ENCODE measurements around the gene MACROD1. TPM values are rescaled to one million over a fixed set of nuclear protein-coding genes. Genes with fewer than 3 reads are reported as not detected.
A peak's percentile ranks its signal among the peaks of the same experiment; 100 is the strongest.

Gene MACROD1
- total RNA-seq, 1 donor = 17.7 TPM

- Histone ChIP-seq H3K4me2 (ENCODE audit: insufficient read depth, low read length) (no peak overlapping the region), H3K4me3 (ENCODE audit: insufficient read depth, low read length) (no peak overlapping the region), H3K79me2 (ENCODE audit: insufficient read depth, low read length) (no peaks in the 10 kb centered on the region), H3K4me1 (ENCODE audit: insufficient read depth, low read length) (peaks cover 28% of the 10 kb centered on the region), H3K27me3 (ENCODE audit: insufficient read depth, low read length) (no peaks in the 10 kb centered on the region), H2AFZ (ENCODE audit: low read length) (no peak overlapping the region), H4K20me1 (ENCODE audit: insufficient read depth, low read length) (no peaks in the 10 kb centered on the region), H3K9me3 (ENCODE audit: low read depth, low read length) (no peaks in the 10 kb centered on the region), H3K27ac (ENCODE audit: low read depth, low read length) (peak overlapping the region; percentile 77), H3K36me3 (ENCODE audit: insufficient read depth, low read length) (no peaks in the 10 kb centered on the region)
- DNase-seq (ENCODE audit: insufficient read length, low spot score, missing footprints) = no peak
- TF ChIP-seq CTCF (IDR thresholded peaks at IDR 0.05; ENCODE audit: extremely low read depth, low read depth, low read length) = no peak
Measured at GRCh38 chr11:64093233-64094039, 72.5 kb downstream of the MACROD1 start.

- H3K4me3 ChIP-seq (ENCODE audit: insufficient read depth, low read length) = no peak overlapping the region
- TF ChIP-seq CTCF (IDR thresholded peaks at IDR 0.05; ENCODE audit: extremely low read depth, low read depth, low read length) = no peak
- H3K9me3 ChIP-seq (ENCODE audit: low read depth, low read length) = no peaks in the 10 kb centered on the region
- DNase-seq (ENCODE audit: insufficient read length, low spot score, missing footprints) = no peak
- no peak overlapping the region for H3K27ac ChIP-seq (ENCODE audit: low read depth, low read length)
- H3K79me2 ChIP-seq (ENCODE audit: insufficient read depth, low read length) = no peaks in the 10 kb centered on the region
- no peak overlapping the region for H3K4me2 ChIP-seq (ENCODE audit: insufficient read depth, low read length)
- no peaks in the 10 kb centered on the region for H3K27me3 ChIP-seq (ENCODE audit: insufficient read depth, low read length)
- peaks cover 28% of the 10 kb centered on the region for H3K4me1 ChIP-seq (ENCODE audit: insufficient read depth, low read length)
- H2AFZ ChIP-seq (ENCODE audit: low read length) = no peak overlapping the region
- H4K20me1 ChIP-seq (ENCODE audit: insufficient read depth, low read length) = no peaks in the 10 kb centered on the region
- H3K36me3 ChIP-seq (ENCODE audit: insufficient read depth, low read length) = no peaks in the 10 kb centered on the region
Measured at GRCh38 chr11:64092761-64093136, 73.2 kb downstream of the MACROD1 start.

- Histone ChIP-seq H3K36me3 (ENCODE audit: insufficient read depth, low read length) (no peaks in the 10 kb centered on the region), H3K4me2 (ENCODE audit: insufficient read depth, low read length) (no peak overlapping the region), H3K27ac (ENCODE audit: low read depth, low read length) (no peak overlapping the region), H3K4me1 (ENCODE audit: insufficient read depth, low read length) (peaks cover 28% of the 10 kb centered on the region), H3K4me3 (ENCODE audit: insufficient read depth, low read length) (no peak overlapping the region), H3K9me3 (ENCODE audit: low read depth, low read length) (no peaks in the 10 kb centered on the region), H3K79me2 (ENCODE audit: insufficient read depth, low read length) (no peaks in the 10 kb centered on the region), H2AFZ (ENCODE audit: low read length) (no peak overlapping the region), H4K20me1 (ENCODE audit: insufficient read depth, low read length) (no peaks in the 10 kb centered on the region), H3K27me3 (ENCODE audit: insufficient read depth, low read length) (no peaks in the 10 kb centered on the region)
- no peak for DNase-seq (ENCODE audit: insufficient read length, low spot score, missing footprints)
- TF ChIP-seq CTCF (IDR thresholded peaks at IDR 0.05; ENCODE audit: extremely low read depth, low read depth, low read length) = no peak
Measured at GRCh38 chr11:64092111-64092760, 73.7 kb downstream of the MACROD1 start.

GRCh38 chr11:64090806-64091516, 75.0 kb downstream of the MACROD1 start:
- peak; percentile 91 for DNase-seq (ENCODE audit: insufficient read length, low spot score, missing footprints)
- Histone ChIP-seq H3K4me3 (ENCODE audit: insufficient read depth, low read length) (peak overlapping the region; percentile 46), H4K20me1 (ENCODE audit: insufficient read depth, low read length) (no peaks in the 10 kb centered on the region), H3K9me3 (ENCODE audit: low read depth, low read length) (no peaks in the 10 kb centered on the region), H3K36me3 (ENCODE audit: insufficient read depth, low read length) (no peaks in the 10 kb centered on the region), H3K27me3 (ENCODE audit: insufficient read depth, low read length) (no peaks in the 10 kb centered on the region), H3K4me2 (ENCODE audit: insufficient read depth, low read length) (peak overlapping the region; percentile 43), H2AFZ (ENCODE audit: low read length) (peak overlapping the region; percentile 47), H3K27ac (ENCODE audit: low read depth, low read length) (no peak overlapping the region), H3K4me1 (ENCODE audit: insufficient read depth, low read length) (peaks cover 28% of the 10 kb centered on the region), H3K79me2 (ENCODE audit: insufficient read depth, low read length) (no peaks in the 10 kb centered on the region)
- TF ChIP-seq CTCF (IDR thresholded peaks at IDR 0.05; ENCODE audit: extremely low read depth, low read depth, low read length) = peak; percentile 14
